ENCODE measurements around the gene ITPK1.

ITPK1 gene

DNA sequence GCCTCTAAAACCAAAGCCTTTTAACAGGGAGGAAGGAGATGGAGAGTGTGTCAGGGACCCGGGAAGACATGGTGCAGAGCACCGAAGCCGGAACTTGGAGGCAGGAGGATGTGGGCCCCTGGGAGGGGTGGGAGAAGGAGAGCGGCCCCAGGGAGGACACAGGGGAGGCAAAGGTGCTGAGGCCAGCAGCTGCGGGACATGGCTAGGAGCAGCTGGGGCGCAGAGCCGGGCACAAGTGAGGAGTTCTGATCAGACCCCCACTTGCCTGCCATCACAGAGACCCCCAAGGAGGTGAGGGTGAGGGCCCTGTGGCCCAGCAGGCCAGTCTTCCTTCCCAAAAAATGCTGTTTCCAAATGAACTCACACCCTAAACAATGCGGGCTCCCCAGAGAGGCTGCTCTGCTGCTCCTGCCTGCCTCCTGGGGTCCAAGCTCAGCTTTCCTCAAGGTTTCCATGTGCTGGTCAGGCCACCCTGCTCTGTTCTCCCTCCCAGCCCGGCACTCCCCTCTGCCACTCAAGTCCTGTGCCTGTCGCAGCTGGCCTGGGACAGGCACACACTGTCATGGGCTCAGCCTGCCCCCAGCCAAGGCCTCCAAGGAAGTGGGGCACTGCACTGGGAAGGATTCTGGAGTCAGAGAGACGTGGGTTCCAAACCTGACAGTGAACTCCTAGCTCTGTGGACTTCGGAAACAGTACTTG is 168.7 kb downstream of the ITPK1 start:
- no peak for DNase-seq

DNA sequence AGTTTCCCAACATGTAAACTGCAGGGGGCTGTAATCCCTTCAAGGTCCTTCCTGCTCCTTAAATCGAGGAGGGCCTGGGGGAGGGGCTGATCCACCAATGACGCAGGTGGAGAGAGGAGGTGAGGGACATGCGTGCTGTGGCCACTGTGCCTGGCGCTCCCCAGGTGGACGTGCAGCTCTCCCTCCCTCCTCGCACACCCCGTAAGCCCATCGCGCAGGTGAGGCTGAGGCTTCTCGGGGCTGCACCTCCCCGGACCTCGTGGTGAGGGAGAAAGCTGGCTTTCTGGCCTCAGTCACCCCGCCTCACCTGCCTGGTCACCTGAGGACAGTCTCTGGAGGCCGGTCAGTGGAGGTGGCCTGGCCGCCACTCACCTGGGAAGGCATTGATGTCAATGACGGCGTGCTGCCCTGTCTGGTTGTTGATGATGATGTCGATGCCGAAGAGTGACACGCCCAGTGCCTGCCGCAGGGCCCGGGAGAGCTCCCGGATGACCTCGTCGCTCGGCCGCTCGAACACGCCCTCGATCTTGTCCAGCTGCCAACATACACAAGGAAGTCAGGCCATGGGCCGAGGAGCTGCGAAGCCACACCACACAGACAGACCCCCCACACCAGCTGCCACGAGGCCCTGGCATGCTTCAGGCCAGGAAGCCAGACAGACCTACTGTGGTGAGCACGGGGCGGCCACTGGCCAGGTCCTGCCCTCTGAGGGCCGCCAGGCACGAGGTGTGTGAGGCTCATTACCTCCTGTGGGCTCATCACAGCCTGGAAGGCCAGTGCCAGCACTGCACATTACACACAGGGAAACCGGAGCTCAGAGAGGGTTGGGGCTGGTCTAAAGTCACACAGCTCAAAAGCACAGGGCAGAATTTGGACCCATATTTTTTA is 169.5 kb downstream of the ITPK1 start:
- no peak for DNase-seq

GRCh38 chr14:92945544-92945943 is 170.2 kb downstream of the ITPK1 start:
- DNase-seq = no peak

- no peak for DNase-seq
Observed at GRCh38 chr14:92944976-92945375, 170.7 kb downstream of the ITPK1 start.

GRCh38 chr14:92943855-92944570 is 171.7 kb downstream of the ITPK1 start:
- DNase-seq = no peak

DNA sequence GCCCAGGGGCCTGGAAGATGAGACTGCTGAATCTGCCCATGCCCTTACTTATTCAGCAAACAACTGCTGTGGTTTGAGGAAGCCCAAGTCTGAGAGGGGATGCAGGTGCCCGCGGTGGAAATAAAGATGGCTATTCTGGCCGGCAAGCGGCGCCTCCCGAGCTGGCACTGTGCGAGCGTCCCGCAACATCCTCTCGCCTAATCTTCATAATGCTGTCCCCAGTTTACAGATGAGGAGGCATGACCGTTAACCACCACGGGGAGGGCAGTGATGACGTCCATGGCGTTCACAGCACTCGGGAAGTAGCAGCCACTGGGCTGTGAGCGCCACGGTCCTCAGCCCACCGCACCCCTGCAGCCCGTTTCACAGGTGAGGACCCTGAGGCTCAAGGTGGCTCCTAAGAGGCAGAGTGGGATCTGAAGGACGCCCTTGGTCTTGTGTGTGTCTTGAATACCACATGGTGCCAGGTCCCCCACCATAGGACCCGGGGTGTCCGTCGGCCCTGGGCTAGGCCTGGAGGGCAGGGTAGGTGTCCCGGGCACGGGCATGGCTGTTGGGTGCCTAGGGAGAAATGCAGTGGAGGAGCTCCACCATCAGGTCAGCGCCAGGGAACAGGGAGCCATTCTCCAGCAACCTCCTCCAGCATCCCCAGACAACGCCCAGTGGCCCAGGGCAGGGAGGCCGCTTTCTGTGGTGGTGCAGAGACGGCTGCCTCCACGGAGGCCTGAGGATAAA is 172.6 kb downstream of the ITPK1 start:
- no peak for DNase-seq

- no peak for DNase-seq
Observed at GRCh38 chr14:92942576-92942975, 173.1 kb downstream of the ITPK1 start.

DNA sequence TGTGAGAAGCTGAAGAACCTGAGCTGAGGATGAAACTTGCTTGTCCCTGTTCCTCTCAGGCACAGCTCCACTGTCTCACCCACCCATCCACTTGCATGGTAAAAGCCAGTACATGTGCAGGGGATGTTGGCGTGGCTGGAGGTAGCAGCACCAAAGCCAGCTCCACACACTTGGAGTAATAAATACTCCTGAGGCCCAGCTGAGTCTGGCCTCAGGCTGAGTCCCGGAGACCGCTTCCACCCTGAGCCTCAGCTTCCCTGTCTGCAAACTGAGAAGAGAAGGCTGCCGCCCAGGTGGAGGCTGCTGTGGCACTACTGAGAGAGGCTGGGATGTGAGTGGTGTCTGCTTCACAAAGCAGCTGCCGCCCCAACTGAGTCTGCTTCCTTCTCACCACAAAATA is 173.6 kb downstream of the ITPK1 start:
- no peak for DNase-seq

GRCh38 chr14:92941531-92941930 is 174.2 kb downstream of the ITPK1 start:
- no peak for DNase-seq

- no peak for DNase-seq
Observed at GRCh38 chr14:92940543-92940942, 175.2 kb downstream of the ITPK1 start.

DNA sequence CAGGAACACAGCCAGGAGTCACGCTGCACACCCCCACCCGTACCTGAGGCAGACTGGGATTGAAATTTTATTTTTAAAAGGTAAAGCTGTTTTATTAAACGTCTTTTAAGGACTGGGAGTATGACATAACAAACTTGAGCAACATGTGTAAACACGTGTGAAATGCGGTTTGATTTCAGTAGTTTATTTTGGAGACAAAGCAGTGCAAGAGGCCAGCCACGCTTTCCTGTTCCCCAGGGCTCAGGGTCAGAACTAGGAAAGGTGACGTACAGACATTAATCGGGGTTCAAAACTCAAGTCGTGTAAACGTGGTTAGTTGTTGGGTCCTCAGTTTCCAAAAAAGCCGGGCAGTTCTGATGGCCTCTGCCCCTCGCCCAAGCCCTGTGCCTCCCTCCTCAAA is 176.0 kb downstream of the ITPK1 start:
- DNase-seq = no peak

DNA sequence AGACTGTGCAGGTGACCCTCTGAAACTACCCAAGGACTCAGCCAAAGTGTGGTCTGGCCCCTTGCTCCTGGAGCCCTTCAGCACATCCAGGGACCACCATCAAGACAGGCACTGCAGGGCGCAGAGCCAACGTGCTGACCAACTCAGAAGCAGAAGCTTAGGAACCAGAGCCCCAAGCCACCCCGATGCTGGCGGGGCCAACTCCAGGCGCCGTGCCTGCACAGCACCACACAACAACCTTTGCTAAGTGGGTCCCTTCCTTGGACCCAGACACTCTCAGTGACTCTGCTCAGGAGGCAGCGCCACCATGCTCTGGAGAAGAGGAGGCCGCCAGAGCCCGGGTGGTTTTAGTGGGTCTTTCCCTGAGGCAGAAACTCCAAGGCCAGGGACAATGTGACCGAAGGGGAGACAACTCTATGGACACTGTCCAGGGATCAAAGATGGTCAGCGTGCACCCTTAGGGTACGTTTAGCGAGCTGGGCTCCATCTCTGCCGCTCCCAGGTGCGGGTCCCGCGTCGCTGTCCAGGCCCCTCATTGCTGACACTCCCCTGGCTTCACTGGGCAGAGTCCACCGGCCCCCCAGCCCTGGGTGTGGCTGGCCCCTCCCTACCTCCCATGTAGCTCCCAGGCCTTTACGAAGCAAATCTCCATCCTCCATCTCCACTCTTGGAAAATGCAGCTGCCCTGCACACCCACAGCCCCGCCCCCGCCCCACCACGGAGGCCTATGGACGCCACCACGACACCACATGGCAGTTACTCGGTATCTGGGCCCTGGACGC is 176.6 kb downstream of the ITPK1 start:
- DNase-seq = no peak

- DNase-seq = no peak
Observed at GRCh38 chr14:92938235-92938875, 177.4 kb downstream of the ITPK1 start.

DNA sequence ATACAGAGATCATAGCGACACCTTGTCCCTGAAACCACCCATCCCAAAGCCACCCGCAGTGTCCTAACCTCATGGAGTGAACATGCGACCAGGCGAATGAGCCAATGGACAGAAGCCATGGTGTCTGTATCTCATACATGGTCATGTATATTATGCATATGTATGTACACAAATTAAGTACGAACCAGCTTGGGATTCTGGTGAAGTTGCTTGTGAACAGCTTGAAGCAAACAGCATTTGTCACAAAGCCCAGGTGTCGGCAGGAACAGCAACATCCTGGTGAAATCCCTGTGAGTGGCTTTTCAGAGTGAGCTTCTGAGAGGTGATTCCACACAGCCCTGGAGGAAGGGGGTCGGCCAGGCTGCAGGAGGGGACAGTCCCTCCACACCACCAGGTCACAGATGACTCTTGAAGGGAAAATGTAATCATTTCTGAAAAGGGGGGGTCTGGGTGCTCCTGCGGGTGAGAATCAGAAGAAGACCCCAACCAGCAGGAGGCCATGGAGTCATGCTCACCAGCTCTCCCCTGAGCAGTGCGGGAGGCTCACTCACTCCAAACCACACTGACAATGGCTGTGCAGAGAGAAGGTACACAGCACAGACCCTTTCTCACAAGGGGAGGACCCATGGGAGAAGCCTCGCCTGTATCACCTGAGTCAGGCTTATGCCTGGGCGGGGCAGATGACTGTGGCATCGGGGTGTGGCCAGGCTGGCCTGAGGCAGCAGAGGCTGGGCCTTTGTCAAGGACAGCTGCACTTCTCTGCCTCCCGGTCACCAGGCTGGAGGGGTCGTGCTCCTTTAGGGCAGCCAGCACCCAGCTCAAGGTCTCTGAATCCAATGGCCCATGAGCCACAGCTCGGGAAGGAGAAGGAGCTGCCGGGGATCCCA is 178.4 kb downstream of the ITPK1 start:
- DNase-seq = no peak

GRCh38 chr14:92936085-92936484 is 179.6 kb downstream of the ITPK1 start:
- DNase-seq = no peak

DNA sequence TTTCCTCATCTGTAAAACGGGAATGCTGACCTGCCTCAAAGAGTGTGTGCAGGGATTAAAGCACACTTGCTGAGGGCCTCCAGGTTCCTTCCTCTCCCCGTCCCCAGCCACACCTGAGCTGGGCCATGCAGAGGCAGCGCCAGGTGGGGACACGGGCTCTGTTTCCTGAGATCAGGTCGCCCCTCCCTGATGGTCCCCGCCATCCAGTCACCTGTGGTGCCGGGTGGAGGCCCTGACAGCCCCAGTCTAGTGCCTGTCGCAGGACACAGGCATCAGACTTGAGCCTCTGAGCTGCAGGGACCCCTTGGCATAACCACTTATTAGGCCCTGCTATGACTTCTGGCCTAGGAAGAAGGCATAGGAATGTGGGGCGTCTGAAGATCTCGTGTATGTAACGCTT is 180.3 kb downstream of the ITPK1 start:
- DNase-seq = no peak

- DNase-seq = no peak
Observed at GRCh38 chr14:92934196-92935085, 181.3 kb downstream of the ITPK1 start.

GRCh38 chr14:92933481-92933880 is 182.2 kb downstream of the ITPK1 start:
- no peak for DNase-seq

All from suppressor macrophage treated with lipopolysaccharide for 1 hour (primary cell).